ENCODE measurements around the gene ANKRD29. TPM values are rescaled to one million over a fixed set of nuclear protein-coding genes. Genes with fewer than 3 reads are reported as not detected.
"Not testable (repeated sequence)": the region's sequence is repeated elsewhere in the genome, so short reads cannot be mapped to it uniquely, and the experiment has no call there.

ANKRD29 gene
- total RNA-seq, 1 experiment from 2014 or later: 12.3 TPM

GRCh38 chr18:23568281-23569138 lies 94.2 kb downstream of the ANKRD29 start:
- Histone ChIP-seq H3K9me3 (no peaks in the 10 kb centered on the region), H3K27me3 (no peaks in the 10 kb centered on the region), H3K36me3 (peaks cover 49% of the 10 kb centered on the region), H3K4me3 (no peak overlapping the region)
- DNase-seq: no peak

- H3K9me3 ChIP-seq: no peaks in the 10 kb centered on the region
- H3K4me3 ChIP-seq: no peak overlapping the region
- no peak for DNase-seq
- no peaks in the 10 kb centered on the region for H3K27me3 ChIP-seq
- peaks cover 51% of the 10 kb centered on the region for H3K36me3 ChIP-seq
These were observed 95.0 kb downstream of the ANKRD29 start for GRCh38 chr18:23567671-23568070.

- Histone ChIP-seq H3K27me3 (no peaks in the 10 kb centered on the region), H3K36me3 (peaks cover 53% of the 10 kb centered on the region), H3K9me3 (no peaks in the 10 kb centered on the region), H3K4me3 (no peak overlapping the region)
- no peak for DNase-seq
These were observed 96.7 kb downstream of the ANKRD29 start for GRCh38 chr18:23565916-23566547.

- H3K4me3 ChIP-seq: no peak overlapping the region
- no peak for DNase-seq
- no peaks in the 10 kb centered on the region for H3K9me3 ChIP-seq
- peaks cover 43% of the 10 kb centered on the region for H3K36me3 ChIP-seq
- H3K27me3 ChIP-seq: no peaks in the 10 kb centered on the region
These were observed 99.2 kb downstream of the ANKRD29 start for GRCh38 chr18:23563377-23564043.

- no peak overlapping the region for H3K4me3 ChIP-seq
- DNase-seq: no peak
- no peaks in the 10 kb centered on the region for H3K9me3 ChIP-seq
- H3K27me3 ChIP-seq: no peaks in the 10 kb centered on the region
- H3K36me3 ChIP-seq: peaks cover 31% of the 10 kb centered on the region
These were observed 102.5 kb downstream of the ANKRD29 start for GRCh38 chr18:23560186-23560585.

- peaks cover 22% of the 10 kb centered on the region for H3K36me3 ChIP-seq
These were observed 105.2 kb downstream of the ANKRD29 start for GRCh38 chr18:23557511-23557910.

GRCh38 chr18:23556145-23556780 lies 106.4 kb downstream of the ANKRD29 start:
- no peaks in the 10 kb centered on the region for H3K9me3 ChIP-seq
- DNase-seq: no peak
- H3K27me3 ChIP-seq: no peaks in the 10 kb centered on the region
- peaks cover 23% of the 10 kb centered on the region for H3K36me3 ChIP-seq
- no peak overlapping the region for H3K4me3 ChIP-seq

More at GRCh38 chr18:23557511-23557910, 105.2 kb downstream of the ANKRD29 start:
- H3K4me3 ChIP-seq, H3K9me3 ChIP-seq, DNase-seq, H3K27me3 ChIP-seq: not testable (repeated sequence)

GRCh38 chr18:23553887-23554286 lies 108.8 kb downstream of the ANKRD29 start:
- H3K9me3 ChIP-seq: no peaks in the 10 kb centered on the region
- H3K36me3 ChIP-seq: peaks cover 23% of the 10 kb centered on the region
- H3K4me3 ChIP-seq: no peak overlapping the region
- no peaks in the 10 kb centered on the region for H3K27me3 ChIP-seq
- DNase-seq: no peak

GRCh38 chr18:23552505-23552904 lies 110.2 kb downstream of the ANKRD29 start:
- H3K27me3 ChIP-seq: no peaks in the 10 kb centered on the region
- no peak for DNase-seq
- H3K4me3 ChIP-seq: no peak overlapping the region

GRCh38 chr18:23551978-23552377 lies 110.7 kb downstream of the ANKRD29 start:
- Histone ChIP-seq H3K9me3 (no peaks in the 10 kb centered on the region), H3K4me3 (no peak overlapping the region), H3K27me3 (no peaks in the 10 kb centered on the region), H3K36me3 (peaks cover 23% of the 10 kb centered on the region)
- no peak for DNase-seq

More at GRCh38 chr18:23552505-23552904, 110.2 kb downstream of the ANKRD29 start:
- Histone ChIP-seq H3K36me3 (peaks cover 23% of the 10 kb centered on the region), H3K9me3 (no peaks in the 10 kb centered on the region)

- Histone ChIP-seq H3K36me3 (peaks cover 20% of the 10 kb centered on the region), H3K4me3 (no peak overlapping the region), H3K9me3 (no peaks in the 10 kb centered on the region), H3K27me3 (no peaks in the 10 kb centered on the region)
- no peak for DNase-seq
These were observed 111.8 kb downstream of the ANKRD29 start for GRCh38 chr18:23550898-23551297.

Other genes with a start within 250 kb of the ANKRD29 start
- 35.9 and 41.3 TPM in 2 replicates for gene RIOK3, start 209.6 kb downstream of the ANKRD29 start, total RNA-seq (2014; rRNA removed; shearing (Covaris generic); ENCODE audit: low replicate concordance)
- 21.1 and 21.9 TPM in 2 replicates for gene RMC1, start 159.4 kb downstream of the ANKRD29 start, total RNA-seq (2014; rRNA removed; shearing (Covaris generic); ENCODE audit: low replicate concordance)
- gene NPC1, start 76.4 kb downstream of the ANKRD29 start, total RNA-seq (2014; rRNA removed; shearing (Covaris generic); ENCODE audit: low replicate concordance): 8.5 and 11.1 TPM in 2 replicates
- gene LAMA3, start 26.5 kb upstream of the ANKRD29 start, total RNA-seq (2014; rRNA removed; shearing (Covaris generic); ENCODE audit: low replicate concordance): 6.4 and 16.0 TPM in 2 replicates

All from MG63 (cell line).